GM18526 (cell line): ENCODE results near the gene THADA.

ENCODE experiments used
- POLR2A ChIP-seq: IDR thresholded peaks from 3 replicates; pipeline ENCODE4 v1.6.1; 2011; ENCODE audit not compliant: insufficient read length; ENCODE audit errors: extremely low read depth

Gene THADA

GRCh38 chr2:43238176-43238575, 357.7 kb downstream of the THADA start:
- no peak for TF ChIP-seq POLR2A

DNA sequence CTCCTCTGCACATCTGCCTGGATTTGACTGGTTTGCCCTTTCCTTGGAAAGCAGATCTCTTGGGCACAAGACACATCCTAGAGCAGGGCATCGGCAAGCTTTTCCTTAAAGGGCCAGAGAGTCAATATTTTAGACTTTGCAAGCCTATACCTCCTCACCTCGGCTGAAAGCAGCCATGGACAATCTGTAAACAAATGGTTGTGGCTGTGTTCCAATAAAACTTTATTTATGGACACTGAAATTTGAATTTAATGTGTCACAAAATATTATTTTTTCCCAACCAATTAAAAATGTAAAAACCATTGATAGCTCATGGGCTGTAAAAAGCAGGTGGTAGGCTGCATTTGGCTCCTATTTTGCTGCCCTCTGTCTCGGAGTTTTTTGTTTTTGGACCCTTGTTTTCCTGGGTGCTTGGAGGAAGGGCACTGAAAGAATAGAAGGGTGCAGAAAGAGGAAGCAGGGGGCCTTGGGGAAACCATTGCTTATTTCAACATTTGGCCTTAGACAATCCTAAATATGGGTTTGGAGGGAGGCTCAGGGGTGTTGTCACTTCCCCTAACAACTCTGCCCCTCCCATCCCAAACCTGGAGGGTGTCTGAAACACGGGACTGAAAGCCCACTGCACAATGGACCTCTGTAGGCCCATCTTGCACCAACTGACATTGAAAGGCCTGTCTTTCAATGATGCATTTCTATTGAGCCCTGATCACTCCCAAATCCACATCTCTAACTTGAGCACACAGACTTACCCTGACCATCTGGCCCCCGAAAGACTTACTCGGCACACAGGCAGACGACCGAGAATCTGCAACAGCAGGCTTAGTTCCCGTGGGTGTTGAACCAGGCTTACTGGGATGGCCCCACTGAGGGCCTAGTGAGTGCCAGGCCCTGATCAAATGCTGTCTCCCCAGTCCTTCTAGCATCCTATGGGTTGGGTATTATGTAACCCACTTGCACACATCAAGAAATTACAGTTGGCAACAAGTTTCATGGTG, 362.3 kb downstream of the THADA start:
- no peak for TF ChIP-seq POLR2A

DNA sequence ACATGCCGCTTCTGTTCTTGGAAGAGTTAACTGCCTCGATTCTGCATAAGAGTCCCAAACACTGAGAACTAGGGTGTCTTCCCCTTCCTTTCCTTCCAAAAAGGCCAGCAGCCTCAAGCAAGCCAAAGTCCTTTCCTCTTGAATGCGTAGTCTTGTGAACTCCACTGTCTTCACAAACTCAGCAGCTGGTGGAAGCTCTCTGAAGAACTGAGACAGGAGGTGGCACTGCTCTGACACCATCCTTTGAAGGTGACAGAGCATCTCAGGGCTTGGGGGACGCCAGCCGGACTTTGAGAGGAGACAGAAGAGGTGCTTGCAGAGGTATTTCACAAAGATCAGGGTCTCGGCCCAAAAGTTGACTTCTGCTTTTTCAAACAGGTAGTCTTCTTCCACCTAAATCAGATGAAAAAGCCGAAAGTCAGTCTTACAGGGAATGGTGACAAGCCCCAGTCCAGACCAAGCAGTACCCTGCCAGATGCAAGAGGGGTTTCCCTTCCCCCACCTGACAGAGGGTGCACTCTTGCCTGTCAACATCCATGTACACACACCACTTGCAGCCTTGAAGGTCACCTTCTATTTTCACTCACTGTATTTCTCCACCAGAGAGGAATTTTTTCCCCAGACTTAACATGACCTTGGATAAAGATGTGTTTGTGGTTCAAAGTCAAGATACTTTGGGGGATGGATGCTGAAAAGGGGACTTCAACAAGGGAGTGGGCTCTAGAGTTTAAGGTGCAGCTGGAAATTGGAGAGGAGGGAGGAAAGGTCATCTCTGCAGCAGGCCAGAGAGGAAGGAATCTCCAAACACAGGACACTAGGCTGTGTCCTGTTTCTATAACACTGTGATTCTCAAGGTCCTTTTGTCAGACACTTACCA, 364.6 kb downstream of the THADA start:
- no peak for TF ChIP-seq POLR2A

DNA sequence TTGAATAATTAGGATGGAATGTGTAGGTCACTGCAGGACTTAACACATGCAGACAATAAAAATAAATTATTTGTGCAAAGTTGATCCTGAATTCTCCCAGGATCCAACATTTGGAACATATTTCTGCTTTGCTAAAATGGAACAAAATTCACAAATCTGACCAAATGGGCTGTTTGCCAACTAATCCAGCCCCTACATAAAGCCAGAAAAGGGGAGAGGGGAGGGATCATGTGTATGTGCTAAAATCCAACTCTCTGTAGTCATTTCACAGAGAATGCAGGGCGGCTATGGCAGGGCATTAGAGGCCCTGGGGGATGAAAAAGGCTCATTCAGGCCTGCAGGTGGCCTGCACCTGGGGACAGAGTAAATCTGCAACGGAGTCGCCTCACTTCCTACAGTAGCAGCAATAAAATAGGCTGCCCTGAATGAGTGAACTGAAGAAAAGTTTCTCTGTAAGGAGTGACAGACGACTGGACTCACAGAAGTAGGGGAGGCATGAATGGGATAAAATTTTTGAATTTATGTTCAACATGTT, 365.4 kb downstream of the THADA start:
- no peak for TF ChIP-seq POLR2A

GRCh38 chr2:43228756-43229659, 366.8 kb downstream of the THADA start:
- TF ChIP-seq POLR2A = no peak

GRCh38 chr2:43228321-43228751, 367.5 kb downstream of the THADA start:
- TF ChIP-seq POLR2A = no peak

- TF ChIP-seq POLR2A = no peak
Measured at GRCh38 chr2:43227830-43228281, 368.0 kb downstream of the THADA start.

DNA sequence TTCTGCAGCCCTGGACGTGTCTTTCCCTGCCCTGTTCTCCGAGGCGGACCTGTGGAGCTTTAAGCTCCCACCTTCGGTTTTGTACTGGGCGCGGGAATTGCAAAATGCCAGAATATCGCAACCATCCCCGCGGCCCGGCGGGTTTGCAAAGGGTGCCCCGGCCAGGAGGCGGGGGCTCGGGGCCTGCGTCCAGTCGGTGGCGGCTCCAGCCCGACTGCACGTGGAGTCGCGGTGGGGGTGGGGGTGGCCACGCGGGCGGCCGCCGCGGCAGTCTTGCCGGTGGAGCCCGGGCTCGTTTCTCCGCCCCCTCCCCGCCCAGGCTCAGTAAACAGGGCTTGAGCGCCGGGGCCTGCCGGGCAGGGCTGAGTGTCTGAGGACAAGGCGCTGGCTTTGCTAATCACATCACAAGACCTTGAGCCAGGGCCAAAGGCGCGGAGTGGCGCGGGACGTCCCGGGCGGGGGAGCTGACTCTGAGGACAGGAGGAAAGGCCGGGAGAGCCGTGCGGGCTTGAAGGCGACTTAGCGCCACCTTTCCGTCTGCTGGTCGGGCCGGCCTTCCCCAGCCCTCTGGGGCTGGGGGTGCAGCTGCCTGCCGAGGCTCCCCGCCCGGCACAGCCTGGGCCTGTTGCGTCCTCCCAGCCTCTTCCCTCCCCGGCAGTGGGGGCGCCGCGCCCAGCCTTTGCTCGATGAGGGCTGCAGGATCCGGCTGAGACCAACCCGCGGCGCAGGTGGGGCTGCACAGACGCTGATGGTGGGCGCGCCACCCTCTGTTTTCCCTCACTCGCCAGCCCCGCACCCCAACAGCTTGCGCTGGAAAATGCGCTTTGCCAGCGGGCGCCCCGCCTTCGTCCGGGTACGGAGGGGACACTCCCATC, 368.6 kb downstream of the THADA start:
- TF ChIP-seq POLR2A = no peak

DNA sequence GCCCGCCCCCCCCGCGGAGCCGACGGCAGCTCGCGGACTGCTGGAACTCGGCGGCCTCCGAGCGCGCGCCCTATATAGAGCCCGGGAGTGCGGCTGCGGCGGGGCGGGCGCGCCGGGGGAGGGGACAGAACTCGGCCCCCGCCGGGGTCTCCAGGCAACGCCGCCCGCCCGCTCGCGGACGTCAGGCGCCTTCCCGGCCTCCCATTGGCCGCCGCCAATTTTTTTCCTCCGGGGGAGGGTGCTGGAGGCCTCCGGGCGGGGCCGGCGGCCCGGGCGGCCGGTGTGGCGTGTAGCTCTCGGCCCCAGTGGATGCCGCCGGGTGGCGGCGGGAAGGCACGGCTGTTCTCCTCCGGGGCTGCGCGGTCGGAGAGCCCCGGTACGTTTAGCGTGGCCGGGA, 369.3 kb downstream of the THADA start, which contains the start of gene ZFP36L2:
TSS of gene ZFP36L2 (minus strand) at position 49 of the 397 bp plus-strand sequence. CDS start 291 bp downstream, outside the sequence.
- TF ChIP-seq POLR2A = peak; percentile 96

DNA sequence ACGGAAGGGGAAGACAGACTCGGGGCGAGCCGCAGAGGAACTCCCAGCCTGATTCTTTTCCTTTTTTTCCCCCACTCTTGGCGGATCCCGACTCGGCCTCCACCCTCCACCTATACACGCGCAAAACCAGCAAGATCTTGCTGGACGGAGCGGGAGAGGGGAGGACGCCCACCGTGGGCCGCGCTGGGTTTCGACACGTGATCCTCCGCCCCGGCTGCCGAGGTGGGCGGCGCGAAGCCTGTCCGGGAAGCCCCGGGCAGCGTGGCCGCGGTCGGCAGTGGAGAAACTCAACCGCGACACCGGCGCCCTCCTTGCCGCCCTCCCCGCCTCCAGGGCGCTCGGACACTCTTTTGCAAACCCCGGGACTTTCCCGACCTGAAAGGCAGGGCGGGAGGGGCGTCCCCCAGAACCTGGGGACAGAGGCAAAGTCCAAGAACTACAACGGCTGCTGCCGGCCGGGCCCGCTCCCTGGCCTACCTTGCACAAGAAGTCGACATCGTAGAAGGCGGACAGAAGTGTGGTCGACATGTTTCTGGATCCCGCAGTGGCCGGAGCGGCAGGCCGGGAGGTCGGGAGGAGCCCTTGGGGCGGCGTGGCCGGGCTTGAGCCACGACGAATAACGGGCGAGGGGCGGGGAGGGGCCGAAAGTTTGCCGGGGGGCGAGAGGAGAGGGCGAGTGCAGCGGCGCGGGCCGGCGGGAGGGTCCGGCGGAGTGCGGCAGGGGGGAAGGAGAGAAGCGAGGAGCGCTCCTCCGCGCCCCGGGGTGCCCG, 369.9 kb downstream of the THADA start:
- TF ChIP-seq POLR2A = no peak

DNA sequence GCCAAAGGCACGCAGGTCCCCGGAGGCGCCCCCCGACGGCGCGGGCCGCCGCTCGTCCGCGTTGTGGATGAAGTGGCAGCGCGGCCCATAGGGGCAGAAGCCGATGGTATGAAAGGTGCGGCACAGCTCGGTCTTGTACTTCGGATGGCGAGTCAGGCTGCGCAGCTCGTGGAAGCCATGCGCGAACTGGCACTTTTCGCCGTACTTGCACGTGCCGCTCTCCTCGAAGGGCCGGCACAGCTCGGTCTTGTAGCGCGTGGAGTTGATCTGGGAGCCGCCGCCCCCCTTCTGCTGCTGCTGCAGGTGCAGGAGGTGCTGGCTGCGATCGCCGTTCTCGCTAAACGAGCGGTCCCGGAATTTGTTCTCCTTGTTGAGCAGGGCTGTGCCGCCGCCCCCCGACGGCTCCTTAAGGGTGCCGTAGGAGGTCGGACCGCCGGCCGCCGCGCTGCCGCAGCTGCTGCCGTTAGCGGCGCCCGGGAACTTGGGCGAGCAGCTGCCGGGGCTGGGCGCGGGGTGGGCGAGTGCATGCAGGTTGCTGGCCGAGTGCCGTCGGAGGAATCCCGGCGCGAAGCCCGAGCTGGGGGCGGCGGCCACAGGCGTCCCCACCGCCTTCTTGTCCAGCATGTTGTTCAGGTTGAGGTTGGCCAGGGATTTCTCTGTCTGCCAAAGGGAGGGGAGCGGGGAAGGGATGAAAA, 370.6 kb downstream of the THADA start:
- TF ChIP-seq POLR2A = no peak

- TF ChIP-seq POLR2A = no peak
Measured at GRCh38 chr2:43224571-43225092, 371.2 kb downstream of the THADA start.
